SK-N-SH (cell line): ENCODE measurements around the gene EFHC1. TPM values are rescaled to one million over a fixed set of nuclear protein-coding genes. Genes with fewer than 3 reads are reported as not detected.

Experiments
- CTCF ChIA-PET: fragments of 300-600, 350-600 bp; formaldehyde crosslinking; extraction: SDS; loops from one replicate; lab custom pipeline; 2021; lab: Yijun Ruan, JAX
- POLR2A ChIA-PET: fragments of 350-600 bp; sonication (Branson Sonifier 250); formaldehyde crosslinking; extraction: SDS; loops from one replicate; lab custom pipeline; 2020; ENCODE audit warnings: antibody characterized with exemption, inconsistent platforms; lab: Yijun Ruan, JAX
- DNase-seq: peaks from one replicate; pipeline ENCODE4 v3.0.0; 2012
- H2AFZ ChIP-seq: fragments of 200-600 bp; sonication (generic); 2 replicates; pipeline ENCODE4 v1.8.1; 2016; ENCODE audit warnings: antibody characterized with exemption, mild to moderate bottlenecking, low read depth
- H3F3A ChIP-seq: fragments of 200-600 bp; sonication (generic); replicated peaks from 2 replicates; pipeline ENCODE3; 2016; ENCODE audit warnings: antibody characterized with exemption, mild to moderate bottlenecking; ENCODE audit not compliant: insufficient read depth
- H3K27ac ChIP-seq, 2 experiments: fragments of 200-500 bp in 1 of 2; fragments of 200-600 bp in 1 of 2; sonication (Bioruptor generic) in 1 of 2; sonication (generic), shearing (Covaris generic) in 1 of 2; 2 replicates each; pipeline versions ENCODE4 v1.5.1 to v1.6.1; 2014 to 2016; ENCODE audit warnings: low read depth in 2 of 2, inconsistent platforms in 1 of 2, low read length in 1 of 2, mild to moderate bottlenecking in 1 of 2, mixed read lengths in 1 of 2
- H3K27me3 ChIP-seq: fragments of 200-600 bp; sonication (generic), shearing (Covaris generic); 2 replicates; pipeline ENCODE4 v1.6.1; 2016; ENCODE audit warnings: mixed run types; ENCODE audit not compliant: insufficient read depth
- H3K36me3 ChIP-seq, 2 experiments: fragments of 200-500 bp in 1 of 2; fragments of 200-600 bp in 1 of 2; sonication (Bioruptor generic) in 1 of 2; sonication (generic) in 1 of 2; replicated peaks in 1 of 2; 2 replicates each; pipeline versions ENCODE3 to v1.5.1; 2014 to 2016; ENCODE audit warnings: low read length in 1 of 2, mild to moderate bottlenecking in 1 of 2; ENCODE audit not compliant: insufficient read depth in 2 of 2, control insufficient read depth in 1 of 2
- H3K4me1 ChIP-seq, 2 experiments: fragments of 200-500 bp in 1 of 2; fragments of 200-600 bp in 1 of 2; sonication (Bioruptor generic) in 1 of 2; sonication (generic), shearing (Covaris generic) in 1 of 2; 2 replicates each; pipeline versions ENCODE4 v1.5.1 to v1.6.1; 2014 to 2016; ENCODE audit warnings: low read depth in 1 of 2, low read length in 1 of 2, mixed run types in 1 of 2; ENCODE audit not compliant: insufficient read depth in 2 of 2, control insufficient read depth in 1 of 2
- H3K4me2 ChIP-seq: fragments of 200-600 bp; sonication (generic), shearing (Covaris generic); 2 replicates; pipeline ENCODE4 v1.6.1; 2017; ENCODE audit warnings: mixed run types
- H3K4me3 ChIP-seq, 2 experiments: fragments of 200-500 bp in 1 of 2; fragments of 200-600 bp in 1 of 2; sonication (Bioruptor generic) in 1 of 2; sonication (generic), shearing (Covaris generic) in 1 of 2; 2 replicates each; pipeline versions ENCODE4 v1.5.1 to v1.8.1; 2014 to 2016; ENCODE audit warnings: low read depth in 2 of 2, inconsistent platforms in 1 of 2, low read length in 1 of 2, mild to moderate bottlenecking in 1 of 2, mixed read lengths in 1 of 2, moderate library complexity in 1 of 2
- H3K79me2 ChIP-seq: fragments of 200-600 bp; sonication (generic); 2 replicates; pipeline ENCODE4 v1.8.1; 2017; ENCODE audit warnings: mild to moderate bottlenecking; ENCODE audit not compliant: insufficient read depth
- H3K9ac ChIP-seq: fragments of 200-600 bp; sonication (generic); 2 replicates; pipeline ENCODE4 v1.6.1; 2017; ENCODE audit warnings: mixed run types
- H3K9me2 ChIP-seq: fragments of 200-600 bp; sonication (generic); 2 replicates; pipeline ENCODE4 v1.6.1; 2017; ENCODE audit warnings: mixed run types
- H3K9me3 ChIP-seq: fragments of 200-600 bp; sonication (generic); 2 replicates; pipeline ENCODE4 v1.6.1; 2017; ENCODE audit warnings: mixed run types, mild to moderate bottlenecking, moderate library complexity
- H4K20me1 ChIP-seq: fragments of 200-600 bp; sonication (generic); 2 replicates; pipeline ENCODE4 v1.6.1; 2017; ENCODE audit warnings: mild to moderate bottlenecking, mixed run types; ENCODE audit not compliant: insufficient read depth
- CHD2 ChIP-seq: fragments of 150-350 bp; IDR thresholded peaks from 2 replicates; pipeline ENCODE4 v1.6.1; 2018; ENCODE audit warnings: low read length; ENCODE audit not compliant: partially characterized antibody
- EP300 ChIP-seq, 2 experiments: IDR thresholded peaks; 2 replicates each; pipeline versions ENCODE4 v1.4.0 to v1.6.1; 2012; ENCODE audit warnings: borderline replicate concordance in 1 of 2, low read depth in 1 of 2, low read length in 1 of 2
- EZH2phosphoT487 ChIP-seq: fragments of 200-600 bp; sonication (generic); IDR thresholded peaks from 2 replicates; pipeline ENCODE4 v1.6.1; 2017; ENCODE audit warnings: low read depth, mixed run types, mild to moderate bottlenecking, antibody characterized with exemption, moderate library complexity, borderline replicate concordance
- FOSL2 ChIP-seq: IDR thresholded peaks from 2 replicates; pipeline ENCODE4 v1.4.0; 2012; ENCODE audit warnings: low read depth, mild to moderate bottlenecking, moderate library complexity, borderline replicate concordance
- FOXJ3 ChIP-seq: sonication (generic); formaldehyde crosslinking; IDR thresholded peaks from 2 replicates; pipeline ENCODE4 v1.5.1; 2020; ENCODE audit warnings: mild to moderate bottlenecking, missing genetic modification reagents
- FOXM1 ChIP-seq: IDR thresholded peaks from 2 replicates; pipeline ENCODE4 v1.4.0; 2012; ENCODE audit warnings: low read depth, mild to moderate bottlenecking
- GABPA ChIP-seq: IDR thresholded peaks from 2 replicates; pipeline ENCODE4 v1.4.0; 2012; ENCODE audit warnings: low read depth, mild to moderate bottlenecking
- GATA2 ChIP-seq: sonication (generic); formaldehyde crosslinking; IDR thresholded peaks from 2 replicates; pipeline ENCODE4 v1.5.0; 2020; ENCODE audit warnings: mild to moderate bottlenecking, missing genetic modification reagents
- JUND ChIP-seq: IDR thresholded peaks from 2 replicates; pipeline ENCODE4 v1.4.0; 2012
- MEF2A ChIP-seq: IDR thresholded peaks from 2 replicates; pipeline ENCODE4 v1.4.0; 2012; ENCODE audit warnings: low read depth, borderline replicate concordance
- MXI1 ChIP-seq: IDR thresholded peaks from 2 replicates; pipeline ENCODE4 v1.6.1; 2012; ENCODE audit warnings: mild to moderate bottlenecking, low read depth, low read length, improper control_type of control experiment
- NFIC ChIP-seq: IDR thresholded peaks from 2 replicates; pipeline ENCODE4 v1.4.0; 2012; ENCODE audit warnings: borderline replicate concordance
- NRF1 ChIP-seq: IDR thresholded peaks from 2 replicates; pipeline ENCODE4 v1.6.1; 2012; ENCODE audit warnings: low read depth, mild to moderate bottlenecking, low read length
- POLR2AphosphoS5 ChIP-seq: IDR thresholded peaks from 2 replicates; pipeline ENCODE4 v1.6.1; 2012; ENCODE audit warnings: low read depth, low read length
- RFX5 ChIP-seq: IDR thresholded peaks from 2 replicates; pipeline ENCODE4 v1.6.1; 2012; ENCODE audit warnings: mild to moderate bottlenecking, improper control_type of control experiment, low read length
- RXRA ChIP-seq: IDR thresholded peaks from 2 replicates; pipeline ENCODE4 v1.4.0; 2012; ENCODE audit warnings: low read depth, mild to moderate bottlenecking, borderline replicate concordance
- SIN3A ChIP-seq: IDR thresholded peaks from 2 replicates; pipeline ENCODE4 v1.6.1; 2012; ENCODE audit warnings: low read depth, mild to moderate bottlenecking, low read length, moderate library complexity, borderline replicate concordance
- SMC3 ChIP-seq: IDR thresholded peaks from 2 replicates; pipeline ENCODE4 v1.6.1; 2012; ENCODE audit warnings: low read depth, low read length, improper control_type of control experiment
- TAF1 ChIP-seq: IDR thresholded peaks from 2 replicates; pipeline ENCODE4 v1.6.1; 2012; ENCODE audit warnings: low read depth, mild to moderate bottlenecking, low read length, moderate library complexity, borderline replicate concordance
- TCF12 ChIP-seq: IDR thresholded peaks from 2 replicates; pipeline ENCODE4 v1.4.0; 2012
- TEAD4 ChIP-seq: IDR thresholded peaks from 2 replicates; pipeline ENCODE4 v1.4.0; 2012; ENCODE audit warnings: mild to moderate bottlenecking, borderline replicate concordance; ENCODE audit not compliant: insufficient read depth
- YY1 ChIP-seq: IDR thresholded peaks from 2 replicates; pipeline ENCODE4 v1.4.0; 2012; ENCODE audit warnings: low read depth, mild to moderate bottlenecking
- WGBS: methylation state at CpG from one replicate; pipeline ENCODE4 v1.1.6; 2017; ENCODE audit warnings: low lambda C conversion rate; 5-methylcytosine and 5-hydroxymethylcytosine counted together
- polyA plus RNA-seq, 3 experiments: library from polyadenylated mRNA; depleted of rRNA; stranded (reverse); fragments of >200 nt; gene quantifications; 2 replicates each; pipeline ENCODE4 v1.2.3, GENCODE V29; 2012
- TF ChIP-seq, protein P1 (sequence below): fragments of 150-350 bp; IDR thresholded peaks from 2 replicates; pipeline ENCODE4 v1.6.1; 2017; ENCODE audit warnings: antibody characterized with exemption, low read length, low read depth, borderline replicate concordance
- TF ChIP-seq, protein P2 (sequence below): IDR thresholded peaks from 2 replicates; pipeline ENCODE4; 2012
- TF ChIP-seq, protein P3 (sequence below): IDR thresholded peaks from 2 replicates; pipeline ENCODE4 v1.6.1; 2012; ENCODE audit warnings: mild to moderate bottlenecking, low read depth, low read length, moderate library complexity
- TF ChIP-seq, protein P4 (sequence below): IDR thresholded peaks from 2 replicates; pipeline ENCODE4 v1.4.0; 2012; ENCODE audit warnings: low read depth, borderline replicate concordance
- TF ChIP-seq, protein P5 (sequence below): fragments of 150-350 bp; IDR thresholded peaks from 2 replicates; pipeline ENCODE4 v1.6.1; 2016; ENCODE audit warnings: mild to moderate bottlenecking, low read depth, low read length

The EFHC1 gene
- polyA plus RNA-seq, 1 of the 3 experiments (the other 2 are of a cell fraction): 39.4 TPM

DNA sequence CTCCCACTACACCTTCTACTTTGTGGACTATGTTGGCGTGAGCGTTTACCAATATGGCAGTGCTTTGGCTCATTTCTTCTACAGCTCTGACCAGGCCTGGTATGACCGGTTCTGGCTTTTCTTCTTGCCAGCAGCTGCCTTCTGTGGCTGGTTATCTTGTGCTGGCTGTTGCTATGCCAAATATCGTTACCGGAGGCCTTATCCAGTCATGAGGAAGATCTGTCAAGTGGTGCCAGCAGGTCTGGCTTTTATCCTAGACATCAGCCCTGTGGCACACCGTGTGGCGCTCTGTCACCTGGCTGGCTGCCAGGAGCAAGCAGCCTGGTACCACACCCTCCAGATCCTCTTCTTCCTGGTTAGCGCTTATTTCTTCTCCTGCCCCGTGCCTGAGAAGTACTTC is 16.5 kb upstream of the EFHC1 start:
- H3K9me2 ChIP-seq: no peaks in the 10 kb centered on the region
- CTCF ChIA-PET: interaction anchor here (0.6 to 10.0 kb wide), 8 partner anchors 13 to 349 kb away, joined by 3 to 119 read pairs (median 4); partner anchors contain the start of gene MCM3
- no peaks in the 10 kb centered on the region for H3K27me3 ChIP-seq
- peaks cover 6 to 11% of the 10 kb centered on the region in 2 experiments; a peak in 2 of 4 replicates for H3K4me1 ChIP-seq
- no peaks in the 10 kb centered on the region for H3K79me2 ChIP-seq
- no peak overlapping the region for H3K9ac ChIP-seq
- H3K9me3 ChIP-seq: no peaks in the 10 kb centered on the region
- H2AFZ ChIP-seq: no peak overlapping the region
- WGBS: 73% methylated on average over 9 of the region's 9 CpGs
- peaks cover 17% of the 10 kb centered on the region for H3F3A ChIP-seq
- H4K20me1 ChIP-seq: no peaks in the 10 kb centered on the region
- H3K27ac ChIP-seq: peak overlapping the region in 1 of 2 experiments; percentile 44; a peak in 2 of 4 replicates
- no peak overlapping the region for H3K4me2 ChIP-seq
- POLR2A ChIA-PET: no interaction called here
- no peak overlapping the region for H3K4me3 ChIP-seq
- peaks cover 0 to 3% of the 10 kb centered on the region in 2 experiments for H3K36me3 ChIP-seq
- DNase-seq: peak; percentile 55
- TF ChIP-seq MXI1: no peak
- TF ChIP-seq JUND: no peak
- no peak for TF ChIP-seq NRF1
- TF ChIP-seq CHD2: no peak
- TF ChIP-seq MEF2A: no peak
- TF ChIP-seq NFIC: peak; percentile 16; the same call in 1 of the 2 replicates
- TF ChIP-seq YY1: no peak
- no peak for TF ChIP-seq EZH2phosphoT487
- TF ChIP-seq FOSL2: no peak
- TF ChIP-seq GATA2: peak; percentile 40; the same call in 1 of the 2 replicates
- TF ChIP-seq, protein P1, sequence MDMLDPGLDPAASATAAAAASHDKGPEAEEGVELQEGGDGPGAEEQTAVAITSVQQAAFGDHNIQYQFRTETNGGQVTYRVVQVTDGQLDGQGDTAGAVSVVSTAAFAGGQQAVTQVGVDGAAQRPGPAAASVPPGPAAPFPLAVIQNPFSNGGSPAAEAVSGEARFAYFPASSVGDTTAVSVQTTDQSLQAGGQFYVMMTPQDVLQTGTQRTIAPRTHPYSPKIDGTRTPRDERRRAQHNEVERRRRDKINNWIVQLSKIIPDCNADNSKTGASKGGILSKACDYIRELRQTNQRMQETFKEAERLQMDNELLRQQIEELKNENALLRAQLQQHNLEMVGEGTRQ: no peak
- TF ChIP-seq GABPA: no peak
- no peak for TF ChIP-seq POLR2AphosphoS5
- TF ChIP-seq, protein P2, sequence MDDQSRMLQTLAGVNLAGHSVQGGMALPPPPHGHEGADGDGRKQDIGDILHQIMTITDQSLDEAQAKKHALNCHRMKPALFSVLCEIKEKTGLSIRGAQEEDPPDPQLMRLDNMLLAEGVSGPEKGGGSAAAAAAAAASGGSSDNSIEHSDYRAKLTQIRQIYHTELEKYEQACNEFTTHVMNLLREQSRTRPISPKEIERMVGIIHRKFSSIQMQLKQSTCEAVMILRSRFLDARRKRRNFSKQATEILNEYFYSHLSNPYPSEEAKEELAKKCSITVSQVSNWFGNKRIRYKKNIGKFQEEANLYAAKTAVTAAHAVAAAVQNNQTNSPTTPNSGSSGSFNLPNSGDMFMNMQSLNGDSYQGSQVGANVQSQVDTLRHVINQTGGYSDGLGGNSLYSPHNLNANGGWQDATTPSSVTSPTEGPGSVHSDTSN: peak; percentile 23; the same call in 1 of the 2 replicates
- TF ChIP-seq SIN3A: no peak
- TF ChIP-seq, protein P3, sequence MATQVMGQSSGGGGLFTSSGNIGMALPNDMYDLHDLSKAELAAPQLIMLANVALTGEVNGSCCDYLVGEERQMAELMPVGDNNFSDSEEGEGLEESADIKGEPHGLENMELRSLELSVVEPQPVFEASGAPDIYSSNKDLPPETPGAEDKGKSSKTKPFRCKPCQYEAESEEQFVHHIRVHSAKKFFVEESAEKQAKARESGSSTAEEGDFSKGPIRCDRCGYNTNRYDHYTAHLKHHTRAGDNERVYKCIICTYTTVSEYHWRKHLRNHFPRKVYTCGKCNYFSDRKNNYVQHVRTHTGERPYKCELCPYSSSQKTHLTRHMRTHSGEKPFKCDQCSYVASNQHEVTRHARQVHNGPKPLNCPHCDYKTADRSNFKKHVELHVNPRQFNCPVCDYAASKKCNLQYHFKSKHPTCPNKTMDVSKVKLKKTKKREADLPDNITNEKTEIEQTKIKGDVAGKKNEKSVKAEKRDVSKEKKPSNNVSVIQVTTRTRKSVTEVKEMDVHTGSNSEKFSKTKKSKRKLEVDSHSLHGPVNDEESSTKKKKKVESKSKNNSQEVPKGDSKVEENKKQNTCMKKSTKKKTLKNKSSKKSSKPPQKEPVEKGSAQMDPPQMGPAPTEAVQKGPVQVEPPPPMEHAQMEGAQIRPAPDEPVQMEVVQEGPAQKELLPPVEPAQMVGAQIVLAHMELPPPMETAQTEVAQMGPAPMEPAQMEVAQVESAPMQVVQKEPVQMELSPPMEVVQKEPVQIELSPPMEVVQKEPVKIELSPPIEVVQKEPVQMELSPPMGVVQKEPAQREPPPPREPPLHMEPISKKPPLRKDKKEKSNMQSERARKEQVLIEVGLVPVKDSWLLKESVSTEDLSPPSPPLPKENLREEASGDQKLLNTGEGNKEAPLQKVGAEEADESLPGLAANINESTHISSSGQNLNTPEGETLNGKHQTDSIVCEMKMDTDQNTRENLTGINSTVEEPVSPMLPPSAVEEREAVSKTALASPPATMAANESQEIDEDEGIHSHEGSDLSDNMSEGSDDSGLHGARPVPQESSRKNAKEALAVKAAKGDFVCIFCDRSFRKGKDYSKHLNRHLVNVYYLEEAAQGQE: no peak
- peak in 1 of 2 experiments; percentile 79; a peak in 2 of 4 replicates for TF ChIP-seq EP300 (IDR thresholded peaks at IDR 0.05; ENCODE audit: borderline replicate concordance in 1 of 2, low read depth in 1 of 2, low read length in 1 of 2)
- TF ChIP-seq TCF12: peak; percentile 52
- no peak for TF ChIP-seq RXRA
- TF ChIP-seq TEAD4: no peak
- TF ChIP-seq TAF1: no peak
- no peak for TF ChIP-seq SMC3
- TF ChIP-seq, protein P4, sequence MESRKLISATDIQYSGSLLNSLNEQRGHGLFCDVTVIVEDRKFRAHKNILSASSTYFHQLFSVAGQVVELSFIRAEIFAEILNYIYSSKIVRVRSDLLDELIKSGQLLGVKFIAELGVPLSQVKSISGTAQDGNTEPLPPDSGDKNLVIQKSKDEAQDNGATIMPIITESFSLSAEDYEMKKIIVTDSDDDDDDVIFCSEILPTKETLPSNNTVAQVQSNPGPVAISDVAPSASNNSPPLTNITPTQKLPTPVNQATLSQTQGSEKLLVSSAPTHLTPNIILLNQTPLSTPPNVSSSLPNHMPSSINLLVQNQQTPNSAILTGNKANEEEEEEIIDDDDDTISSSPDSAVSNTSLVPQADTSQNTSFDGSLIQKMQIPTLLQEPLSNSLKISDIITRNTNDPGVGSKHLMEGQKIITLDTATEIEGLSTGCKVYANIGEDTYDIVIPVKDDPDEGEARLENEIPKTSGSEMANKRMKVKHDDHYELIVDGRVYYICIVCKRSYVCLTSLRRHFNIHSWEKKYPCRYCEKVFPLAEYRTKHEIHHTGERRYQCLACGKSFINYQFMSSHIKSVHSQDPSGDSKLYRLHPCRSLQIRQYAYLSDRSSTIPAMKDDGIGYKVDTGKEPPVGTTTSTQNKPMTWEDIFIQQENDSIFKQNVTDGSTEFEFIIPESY: no peak
- TF ChIP-seq FOXM1: no peak
- no peak for TF ChIP-seq RFX5
- TF ChIP-seq, protein P5, sequence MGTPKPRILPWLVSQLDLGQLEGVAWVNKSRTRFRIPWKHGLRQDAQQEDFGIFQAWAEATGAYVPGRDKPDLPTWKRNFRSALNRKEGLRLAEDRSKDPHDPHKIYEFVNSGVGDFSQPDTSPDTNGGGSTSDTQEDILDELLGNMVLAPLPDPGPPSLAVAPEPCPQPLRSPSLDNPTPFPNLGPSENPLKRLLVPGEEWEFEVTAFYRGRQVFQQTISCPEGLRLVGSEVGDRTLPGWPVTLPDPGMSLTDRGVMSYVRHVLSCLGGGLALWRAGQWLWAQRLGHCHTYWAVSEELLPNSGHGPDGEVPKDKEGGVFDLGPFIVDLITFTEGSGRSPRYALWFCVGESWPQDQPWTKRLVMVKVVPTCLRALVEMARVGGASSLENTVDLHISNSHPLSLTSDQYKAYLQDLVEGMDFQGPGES: no peak
- no peak for TF ChIP-seq FOXJ3 (CRISPR knock-in tag)
